ENCODE measurements around the gene RASSF7.

RASSF7 gene

GRCh38 chr11:558503-558902 is 2.3 kb upstream of the RASSF7 start:
- no peak overlapping the region for H3K4me3 ChIP-seq (ENCODE audit: low read depth, low read length)
- no peak for DNase-seq (ENCODE audit: low read depth)
- TF ChIP-seq, protein P1, sequence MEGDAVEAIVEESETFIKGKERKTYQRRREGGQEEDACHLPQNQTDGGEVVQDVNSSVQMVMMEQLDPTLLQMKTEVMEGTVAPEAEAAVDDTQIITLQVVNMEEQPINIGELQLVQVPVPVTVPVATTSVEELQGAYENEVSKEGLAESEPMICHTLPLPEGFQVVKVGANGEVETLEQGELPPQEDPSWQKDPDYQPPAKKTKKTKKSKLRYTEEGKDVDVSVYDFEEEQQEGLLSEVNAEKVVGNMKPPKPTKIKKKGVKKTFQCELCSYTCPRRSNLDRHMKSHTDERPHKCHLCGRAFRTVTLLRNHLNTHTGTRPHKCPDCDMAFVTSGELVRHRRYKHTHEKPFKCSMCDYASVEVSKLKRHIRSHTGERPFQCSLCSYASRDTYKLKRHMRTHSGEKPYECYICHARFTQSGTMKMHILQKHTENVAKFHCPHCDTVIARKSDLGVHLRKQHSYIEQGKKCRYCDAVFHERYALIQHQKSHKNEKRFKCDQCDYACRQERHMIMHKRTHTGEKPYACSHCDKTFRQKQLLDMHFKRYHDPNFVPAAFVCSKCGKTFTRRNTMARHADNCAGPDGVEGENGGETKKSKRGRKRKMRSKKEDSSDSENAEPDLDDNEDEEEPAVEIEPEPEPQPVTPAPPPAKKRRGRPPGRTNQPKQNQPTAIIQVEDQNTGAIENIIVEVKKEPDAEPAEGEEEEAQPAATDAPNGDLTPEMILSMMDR (conservative IDR thresholded peaks at IDR 0.05; ENCODE audit: low read depth, low read length): no peak

GRCh38 chr11:559020-559620 is 1.6 kb upstream of the RASSF7 start:
- no peak for DNase-seq (ENCODE audit: low read depth)
- TF ChIP-seq, protein P1 (conservative IDR thresholded peaks at IDR 0.05; ENCODE audit: low read depth, low read length): no peak
- no peak overlapping the region for H3K4me3 ChIP-seq (ENCODE audit: low read depth, low read length)

GRCh38 chr11:559712-560304 is 962 bp upstream of the RASSF7 start:
- DNase-seq (ENCODE audit: low read depth): no peak
- TF ChIP-seq, protein P1 (conservative IDR thresholded peaks at IDR 0.05; ENCODE audit: low read depth, low read length): no peak
- H3K4me3 ChIP-seq (ENCODE audit: low read depth, low read length): peak overlapping the region; percentile 70

- H3K4me3 ChIP-seq (ENCODE audit: low read depth, low read length): peak overlapping the region; percentile 70
- TF ChIP-seq, protein P1 (conservative IDR thresholded peaks at IDR 0.05; ENCODE audit: low read depth, low read length): no peak
- no peak for DNase-seq (ENCODE audit: low read depth)
These were observed 606 bp downstream of the RASSF7 start for GRCh38 chr11:561148-562003.

- no peak for DNase-seq (ENCODE audit: low read depth)
- TF ChIP-seq, protein P1 (conservative IDR thresholded peaks at IDR 0.05; ENCODE audit: low read depth, low read length): no peak
- H3K4me3 ChIP-seq (ENCODE audit: low read depth, low read length): no peak overlapping the region
These were observed 1.4 kb downstream of the RASSF7 start for GRCh38 chr11:562046-562645.

- TF ChIP-seq, protein P1 (conservative IDR thresholded peaks at IDR 0.05; ENCODE audit: low read depth, low read length): no peak
- DNase-seq (ENCODE audit: low read depth): no peak
- no peak overlapping the region for H3K4me3 ChIP-seq (ENCODE audit: low read depth, low read length)
These were observed 2.5 kb downstream of the RASSF7 start for GRCh38 chr11:563066-563811.
